Transverse colon (tissue), 4 donors: ENCODE measurements around the gene GOT2. TPM values are rescaled to one million over a fixed set of nuclear protein-coding genes. Genes with fewer than 3 reads are reported as not detected.
A peak's percentile ranks its signal among the peaks of the same experiment; 100 is the strongest.
"Not testable (repeated sequence)": the region's sequence is repeated elsewhere in the genome, so short reads cannot be mapped to it uniquely, and the experiment has no call there.

ENCODE experiments used
- DNase-seq: peaks from one replicate; pipeline ENCODE4 v3.0.0-alpha.2; 2019
- H3K27ac ChIP-seq, 4 donors: fragments of 200-600 bp; sonication (generic); 2 replicates each; pipeline ENCODE4 v1.5.1; 2016 to 2018; ENCODE audit warnings: inconsistent platforms in 4 of 4
- H3K27me3 ChIP-seq: fragments of 200-600 bp; sonication (generic); 2 replicates; pipeline ENCODE4 v1.5.1; 2017; ENCODE audit warnings: inconsistent platforms
- H3K36me3 ChIP-seq, 4 donors: fragments of 200-600 bp; sonication (generic); 2 replicates each; pipeline ENCODE4 v1.5.1; 2017 to 2019; ENCODE audit warnings: inconsistent platforms in 4 of 4
- H3K4me1 ChIP-seq, 4 donors: fragments of 200-600 bp; sonication (generic); 2 replicates each; pipeline ENCODE4 v1.5.1; 2017 to 2020; ENCODE audit warnings: inconsistent platforms in 4 of 4
- H3K4me3 ChIP-seq, 4 donors: fragments of 200-600 bp; sonication (generic); 1 replicate in 1 of 4; 2 replicates in 3 of 4; pipeline versions ENCODE4 v1.5.1 to v1.6.1; 2017 to 2019; ENCODE audit warnings: inconsistent platforms in 4 of 4
- H3K9me3 ChIP-seq, 2 donors: fragments of 200-600 bp; sonication (generic); 2 replicates each; pipeline ENCODE4 v1.5.1; 2017 to 2019; ENCODE audit warnings: inconsistent platforms in 2 of 2
- CTCF ChIP-seq, 5 experiments: fragments of 200-600 bp in 3 of 5; fragments of 450-650 bp in 2 of 5; sonication (generic) in 3 of 5; IDR thresholded peaks; 1 replicate in 2 of 5; 2 replicates in 3 of 5; pipeline ENCODE4 v1.5.1; 2016 to 2017; ENCODE audit warnings: antibody characterized with exemption in 5 of 5, inconsistent platforms in 3 of 5, mild to moderate bottlenecking in 2 of 5, moderate library complexity in 1 of 5
- EP300 ChIP-seq: sonication (generic); formaldehyde crosslinking; IDR thresholded peaks from one replicate; pipeline ENCODE4 v1.6.1; 2017; ENCODE audit warnings: antibody characterized with exemption, low read depth
- POLR2A ChIP-seq: fragments of 450-650 bp; IDR thresholded peaks from one replicate; pipeline ENCODE4 v1.6.1; 2016; ENCODE audit warnings: antibody characterized with exemption, mild to moderate bottlenecking, moderate library complexity
- POLR2AphosphoS5 ChIP-seq, 3 donors: sonication (generic); formaldehyde crosslinking; IDR thresholded peaks; one replicate each; pipeline ENCODE4 v1.6.1; 2016; ENCODE audit warnings: antibody characterized with exemption in 3 of 3
- WGBS, 2 donors: methylation state at CpG; one replicate each; pipeline ENCODE4 v1.1.5; 2018; ENCODE audit warnings: low coverage in 1 of 2; 5-methylcytosine and 5-hydroxymethylcytosine counted together
- in situ Hi-C, 4 donors: fragments of 200-750 bp; cut with MboI; loops; one replicate each; pipeline versions ENCODE4 v1.15.0 to v1.15.1; 2017; ENCODE audit warnings: low sequenced_read_pairs in 3 of 4, low pct_ligation_motif_present in 1 of 4, low pct_unique_long_range_greater_than_20kb in 1 of 4
- intact Hi-C: fragments of 100-400 bp; cut with DNase I; formaldehyde crosslinking; loops from one replicate; pipeline ENCODE4 v1.15.1; 2023; ENCODE audit warnings: low total_unique reads
- small RNA-seq, 4 donors: library from RNA; depleted of rRNA; stranded (forward); fragments of <200 nt; gene quantifications; one replicate each; pipeline ENCODE3, GENCODE V24; 2016
- total RNA-seq, 4 donors: library from RNA; depleted of rRNA; stranded (reverse); fragments of >200 nt; gene quantifications; one replicate each; pipeline ENCODE4 v1.1.0, GENCODE V29; 2016

GOT2 gene
- total RNA-seq, 4 donors from 2014 or later = 29.7 to 75.1 (median 63.8) TPM

GRCh38 chr16:58670177-58670576 is 63.9 kb downstream of the GOT2 start:
- no peaks in the 10 kb centered on the region for H3K36me3 ChIP-seq
- in situ Hi-C loops (loop anchor here in 2 of 4 donors (25.0 kb wide), 2 partner anchors 333 to 658 kb away; partner anchors contain the start of genes USB1 (in 1 of the 2) and ZNF319 (in 1 of the 2)), intact Hi-C loops (no loop called here)
- H3K27ac ChIP-seq = no peak overlapping the region
- no peak for TF ChIP-seq EP300
- TF ChIP-seq POLR2AphosphoS5 (IDR thresholded peaks at IDR 0.05) = no peak
- no peak for TF ChIP-seq POLR2A
- no peak for TF ChIP-seq CTCF (IDR thresholded peaks at IDR 0.05)
- DNase-seq = no peak
- no peaks in the 10 kb centered on the region for H3K27me3 ChIP-seq
- no peaks in the 10 kb centered on the region for H3K4me1 ChIP-seq
- H3K4me3 ChIP-seq = no peak overlapping the region
- H3K9me3 ChIP-seq = no peaks in the 10 kb centered on the region

- TF ChIP-seq POLR2AphosphoS5 (IDR thresholded peaks at IDR 0.05) = no peak
- intact Hi-C loops = no loop called here
Measured at GRCh38 chr16:58665200-58665599, 68.9 kb downstream of the GOT2 start.

GRCh38 chr16:58661199-58661830 is 72.8 kb downstream of the GOT2 start:
- H3K4me3 ChIP-seq = no peak overlapping the region
- peaks cover 0 to 5% (median 2%) of the 10 kb centered on the region in 4 donors for H3K4me1 ChIP-seq
- no peaks in the 10 kb centered on the region for H3K9me3 ChIP-seq
- WGBS, 2 donors = 28 to 45% methylated on average over 5 to 12 of the region's 12 CpGs
- intact Hi-C loops = no loop called here
- in situ Hi-C loops = loop anchor here in 2 of 4 donors (25.0 kb wide), 2 partner anchors 324 to 649 kb away; partner anchors contain the start of genes USB1 (in 1 of the 2) and ZNF319 (in 1 of the 2)
- DNase-seq = peak; percentile 38
- no peak overlapping the region for H3K27ac ChIP-seq
- TF ChIP-seq CTCF (IDR thresholded peaks at IDR 0.05) (peak; percentile 38 to 50 (median 41)), EP300 (no peak)
- H3K27me3 ChIP-seq = no peaks in the 10 kb centered on the region
- H3K36me3 ChIP-seq = no peaks in the 10 kb centered on the region

More at GRCh38 chr16:58665200-58665599, 68.9 kb downstream of the GOT2 start:
- no peaks in the 10 kb centered on the region for H3K36me3 ChIP-seq
- 78% methylated on average over 8 of the region's 8 CpGs; no CpG with 5 or more reads in 1 of the 2 donors for WGBS, 2 donors
- H3K27me3 ChIP-seq = no peaks in the 10 kb centered on the region
- no peaks in the 10 kb centered on the region for H3K9me3 ChIP-seq
- no peaks in the 10 kb centered on the region for H3K4me1 ChIP-seq
- DNase-seq = no peak
- H3K4me3 ChIP-seq = no peak overlapping the region
- H3K27ac ChIP-seq = no peak overlapping the region
- in situ Hi-C loops = loop anchor here in 2 of 4 donors (25.0 kb wide), 2 partner anchors 328 to 653 kb away; partner anchors contain the start of genes USB1 (in 1 of the 2) and ZNF319 (in 1 of the 2)

GRCh38 chr16:58659911-58660310 is 74.2 kb downstream of the GOT2 start:
- peaks cover 0 to 14% (median 3%) of the 10 kb centered on the region in 4 donors for H3K4me1 ChIP-seq
- intact Hi-C loops, H3K36me3 ChIP-seq, H3K27me3 ChIP-seq, H3K9me3 ChIP-seq, DNase-seq, H3K4me3 ChIP-seq, H3K27ac ChIP-seq: not testable (repeated sequence)
- in situ Hi-C loops = loop anchor here in 2 of 4 donors (25.0 kb wide), 2 partner anchors 323 to 648 kb away; partner anchors contain the start of genes USB1 (in 1 of the 2) and ZNF319 (in 1 of the 2)
- 65 to 66% methylated on average over 5 to 11 of the region's 11 CpGs for WGBS, 2 donors

- intact Hi-C loops = no loop called here
- Histone ChIP-seq H3K9me3 (no peaks in the 10 kb centered on the region), H3K4me1 (peaks cover 0 to 15% (median 3%) of the 10 kb centered on the region in 4 donors), H3K27ac (no peak overlapping the region), H3K27me3 (no peaks in the 10 kb centered on the region), H3K36me3 (no peaks in the 10 kb centered on the region), H3K4me3 (no peak overlapping the region)
- in situ Hi-C loops = loop anchor here in 2 of 4 donors (25.0 kb wide), 2 partner anchors 322 to 647 kb away; partner anchors contain the start of genes USB1 (in 1 of the 2) and ZNF319 (in 1 of the 2)
- TF ChIP-seq POLR2A = no peak
- WGBS, 2 donors = 79% methylated on average over 3 of the region's 3 CpGs; no CpG with 5 or more reads in 1 of the 2 donors
- no peak for DNase-seq
Measured at GRCh38 chr16:58658796-58659211, 75.3 kb downstream of the GOT2 start.

Small RNA genes within 50 kb of the gene (small RNA-seq; reads per million reads assigned to genes)
- gene RN7SL143P (0 reads per million in 4 donors), gene RNU6-1155P (0 reads per million in 4 donors)

Other genes starting within 250 kb of the GOT2 start
- gene NDRG4, start 234.2 kb downstream of the GOT2 start, total RNA-seq = 10 to 100 TPM in 1 of 4 donors, 1 to 10 TPM in 2, under 1 TPM in 1; 0.60 to 64.7 (median 4.4) TPM
- 10 to 100 TPM; 22.1 to 44.8 (median 23.3) TPM for gene SETD6, start 218.8 kb downstream of the GOT2 start, total RNA-seq
- 100 to 1,000 TPM; 122 to 257 (median 178) TPM for gene CNOT1, start 104.5 kb downstream of the GOT2 start, total RNA-seq
- gene SLC38A7, start 49.5 kb downstream of the GOT2 start, total RNA-seq = 10 to 100 TPM in 3 of 4 donors, 1 to 10 TPM in 1; 6.7 to 54.5 (median 23.4) TPM